GM18868 (cell line): ENCODE measurements around the gene TNFAIP1.
A peak's percentile ranks its signal among the peaks of the same experiment; 100 is the strongest.
"Not testable (repeated sequence)": the region's sequence is repeated elsewhere in the genome, so short reads cannot be mapped to it uniquely, and the experiment has no call there.

Experiments
- ATAC-seq: cut with Tn5 transposase; IDR thresholded peaks from one replicate; pipeline ENCODE4 v1.9.1; 2021; ENCODE audit warnings: mild to moderate bottlenecking, moderate library complexity; ENCODE audit not compliant: unreplicated experiment

TNFAIP1 gene, protein sequence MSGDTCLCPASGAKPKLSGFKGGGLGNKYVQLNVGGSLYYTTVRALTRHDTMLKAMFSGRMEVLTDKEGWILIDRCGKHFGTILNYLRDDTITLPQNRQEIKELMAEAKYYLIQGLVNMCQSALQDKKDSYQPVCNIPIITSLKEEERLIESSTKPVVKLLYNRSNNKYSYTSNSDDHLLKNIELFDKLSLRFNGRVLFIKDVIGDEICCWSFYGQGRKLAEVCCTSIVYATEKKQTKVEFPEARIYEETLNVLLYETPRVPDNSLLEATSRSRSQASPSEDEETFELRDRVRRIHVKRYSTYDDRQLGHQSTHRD

DNA sequence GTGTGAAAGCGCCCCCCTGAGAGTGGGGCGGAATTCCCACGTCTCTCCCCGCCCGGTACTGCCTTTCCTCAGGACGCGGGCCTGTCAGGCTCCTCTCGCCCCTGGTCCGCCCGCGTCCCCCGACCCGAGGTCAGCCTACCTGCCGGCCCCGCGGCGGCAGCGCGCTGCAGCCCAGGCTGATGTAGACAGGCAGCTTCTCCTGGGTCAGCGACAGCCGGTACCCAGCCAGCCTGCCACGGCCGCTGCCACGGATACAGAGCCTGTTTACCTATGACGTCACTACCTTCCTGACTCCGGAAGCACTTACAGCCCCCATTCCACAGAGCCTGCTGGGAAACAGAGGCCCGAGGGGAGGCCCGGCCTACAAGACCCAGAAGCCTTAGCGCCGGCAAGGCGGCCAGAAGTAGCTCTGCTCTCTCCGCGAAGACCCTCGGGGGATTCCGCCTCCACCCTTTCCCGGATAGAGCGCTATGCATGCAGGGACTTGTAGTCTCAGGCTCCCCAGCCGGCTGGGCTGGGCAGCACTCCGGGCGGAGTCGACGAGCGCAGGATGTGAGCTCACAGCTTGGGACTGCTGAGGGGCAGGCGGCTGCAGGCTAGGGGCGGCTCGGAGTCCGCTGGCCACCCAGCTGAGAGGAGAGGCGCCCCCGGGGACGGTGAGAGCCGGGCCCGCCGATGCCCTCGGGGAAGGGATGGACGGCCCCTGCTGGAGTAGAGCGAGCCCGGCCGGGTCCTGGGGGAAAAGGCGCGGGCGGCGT lies at the start of gene TNFAIP1, which contains the start of gene IFT20:
Gene TNFAIP1, plus strand, starts transcription at position 561 of the 758 bp plus-strand sequence. CDS start 3,761 bp downstream, outside the sequence.
Gene IFT20, minus strand, starts transcription at position 272 of the 758 bp plus-strand sequence. CDS start 3,487 bp downstream, outside the sequence.
- peak; percentile 96 for ATAC-seq

DNA sequence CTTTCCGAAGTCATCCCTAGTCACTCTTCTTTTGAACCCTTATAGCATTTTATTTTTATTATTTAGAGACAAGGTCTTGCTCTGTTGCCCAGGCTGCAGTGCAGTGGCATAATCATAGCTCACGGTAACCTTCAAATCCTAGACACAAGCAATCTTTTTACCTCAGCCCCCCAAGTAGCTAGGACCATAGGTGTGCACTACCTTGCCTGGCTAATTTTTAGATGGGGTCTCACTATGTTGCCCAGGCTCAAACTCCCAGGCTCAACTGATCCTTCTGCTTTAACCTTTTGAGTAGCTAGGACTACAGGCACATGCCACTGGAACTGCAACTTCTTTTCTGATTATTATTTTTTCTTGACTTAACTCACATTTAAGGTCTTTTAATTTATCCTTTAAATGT lies 49.6 kb upstream of the TNFAIP1 start:
- no peak for ATAC-seq

DNA sequence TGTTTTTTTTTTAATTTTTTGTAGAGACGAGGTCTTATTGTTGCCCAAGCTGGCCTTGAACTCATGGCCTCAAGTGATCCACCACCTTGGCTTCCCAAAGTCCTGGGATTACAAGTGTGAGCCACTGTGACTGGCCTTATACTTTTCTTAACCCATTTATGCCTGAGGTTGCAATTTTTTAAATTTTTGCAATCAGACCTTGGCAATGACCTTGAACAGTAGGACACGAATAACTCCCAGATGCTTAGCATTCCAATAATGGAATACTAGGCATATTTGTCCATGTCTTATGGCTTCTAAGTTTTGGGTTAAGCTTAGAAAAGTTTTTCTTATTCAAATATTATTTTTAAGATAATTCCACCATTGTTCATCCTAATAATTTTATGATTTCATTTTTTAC lies 44.9 kb upstream of the TNFAIP1 start:
- no peak for ATAC-seq

DNA sequence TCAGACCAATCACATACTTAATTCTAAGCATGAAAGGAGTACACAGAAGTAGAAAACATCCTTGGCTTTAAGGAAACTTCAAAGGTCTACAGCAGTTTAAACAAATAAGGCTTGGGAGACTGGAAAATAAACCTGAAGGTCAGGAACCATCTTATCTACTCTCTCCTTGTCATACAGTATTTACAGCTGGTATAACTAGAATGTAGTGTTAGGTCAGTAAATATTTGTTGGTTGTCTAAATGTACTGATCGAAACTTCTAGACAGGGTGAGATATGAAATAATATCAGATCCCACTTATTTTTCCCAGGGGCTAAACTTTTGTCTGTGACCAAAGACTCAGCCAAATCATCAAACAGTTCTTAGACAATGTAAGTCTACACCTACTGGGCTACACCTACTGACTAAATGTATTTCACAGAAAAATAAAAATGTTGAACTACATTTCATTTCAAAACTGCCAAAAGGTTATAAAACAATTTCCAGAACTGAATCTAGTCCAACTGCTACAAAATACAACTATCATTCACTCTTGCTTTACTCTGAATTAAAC lies 43.7 kb upstream of the TNFAIP1 start:
- ATAC-seq, result no peak

DNA sequence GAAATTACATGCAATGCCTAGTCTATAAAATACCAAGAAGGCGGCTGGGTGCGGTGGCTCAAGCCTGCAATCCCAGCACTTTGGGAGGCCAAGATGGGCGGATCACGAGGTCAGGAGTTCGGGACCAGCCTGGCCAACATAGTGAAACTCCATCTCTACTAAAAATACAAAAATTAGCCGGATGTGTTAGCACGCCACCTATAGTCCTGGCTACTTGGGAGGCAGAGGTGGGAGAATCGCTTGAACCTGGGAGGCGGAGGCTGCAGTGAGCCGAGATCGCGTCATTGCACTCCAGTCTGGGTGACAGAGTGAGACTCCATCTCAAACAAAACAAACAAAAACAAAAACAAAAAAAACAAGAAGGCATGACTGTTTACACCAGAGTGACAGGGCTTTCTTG lies 42.7 kb upstream of the TNFAIP1 start:
- not testable (repeated sequence) for ATAC-seq

DNA sequence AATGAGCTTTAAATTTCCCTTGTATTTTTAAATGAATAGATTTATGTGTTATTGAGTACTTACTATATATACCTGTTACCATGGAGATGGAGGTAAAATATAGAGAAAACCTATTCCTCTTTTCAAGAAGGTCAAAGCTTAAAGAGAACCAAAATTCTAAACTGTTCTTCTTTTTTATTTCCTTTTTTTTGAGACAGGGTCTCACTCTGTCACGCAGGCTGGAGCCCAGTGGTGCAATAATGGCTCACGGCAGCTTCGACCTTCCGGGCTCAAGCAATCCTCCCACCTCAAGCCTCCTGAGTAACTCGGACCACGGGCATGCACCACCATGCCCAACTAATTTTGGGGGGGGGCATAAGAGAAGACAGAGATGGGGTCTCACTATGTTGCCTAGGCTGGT lies 41.6 kb upstream of the TNFAIP1 start:
- ATAC-seq, result no peak

DNA sequence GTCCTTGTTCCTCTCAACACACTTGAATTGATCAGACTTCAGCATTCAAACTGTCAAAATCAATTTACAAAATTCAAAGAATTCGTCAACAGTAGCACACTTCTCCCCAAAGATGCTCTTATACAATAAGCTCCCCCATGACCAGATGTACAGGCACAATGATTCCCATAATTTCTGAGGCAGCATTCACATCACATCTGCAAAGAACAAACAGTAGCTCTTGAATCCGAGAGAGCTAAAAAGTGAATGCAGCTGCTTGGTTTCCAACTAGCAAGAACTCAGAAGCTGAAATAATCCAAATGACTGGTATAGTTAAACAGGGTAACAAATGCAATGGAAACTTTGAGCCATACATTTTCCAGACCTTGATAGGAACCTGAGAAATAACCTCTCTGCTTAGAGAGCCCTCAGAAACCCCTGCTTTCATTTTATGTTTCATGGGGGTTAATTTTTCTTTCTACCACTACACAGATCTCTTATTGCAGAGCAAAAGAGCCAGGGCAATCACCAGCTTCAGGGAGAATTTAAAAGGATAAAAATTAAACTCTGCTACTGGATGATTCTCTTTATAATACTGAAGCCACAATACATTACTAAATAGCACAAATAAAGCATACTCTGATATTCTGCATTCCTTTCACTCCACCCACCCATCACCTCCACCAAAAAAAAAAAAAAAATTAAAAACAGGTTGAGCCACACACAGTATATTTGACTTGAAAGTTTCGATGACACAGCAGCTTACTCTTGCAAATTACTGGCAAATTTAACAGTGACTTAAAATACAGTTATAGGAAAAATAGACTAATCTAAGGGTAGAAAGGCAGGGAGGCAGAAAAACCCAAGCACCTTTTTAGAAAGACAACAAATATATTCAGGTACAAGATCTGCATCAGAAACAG lies 39.6 kb upstream of the TNFAIP1 start:
- ATAC-seq, result no peak

DNA sequence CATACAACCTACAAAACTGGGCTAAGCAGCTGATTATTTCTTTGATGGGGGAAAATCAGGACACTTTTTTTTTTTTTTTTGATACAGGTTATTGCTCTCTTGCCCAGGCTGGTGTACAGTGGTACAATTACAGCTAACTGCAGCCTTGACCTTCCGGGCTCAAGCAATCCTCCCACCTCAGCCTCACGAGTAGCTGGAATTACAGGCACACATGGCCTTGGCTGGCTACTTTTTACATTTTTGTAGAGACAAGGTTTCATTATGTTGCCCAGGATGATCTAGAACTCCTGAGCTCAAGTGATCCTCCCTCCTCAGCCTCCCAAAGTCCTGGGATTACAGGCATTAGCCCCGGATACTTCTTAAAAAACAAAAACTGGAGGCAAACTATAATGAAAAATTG lies 37.1 kb upstream of the TNFAIP1 start:
- no peak for ATAC-seq

DNA sequence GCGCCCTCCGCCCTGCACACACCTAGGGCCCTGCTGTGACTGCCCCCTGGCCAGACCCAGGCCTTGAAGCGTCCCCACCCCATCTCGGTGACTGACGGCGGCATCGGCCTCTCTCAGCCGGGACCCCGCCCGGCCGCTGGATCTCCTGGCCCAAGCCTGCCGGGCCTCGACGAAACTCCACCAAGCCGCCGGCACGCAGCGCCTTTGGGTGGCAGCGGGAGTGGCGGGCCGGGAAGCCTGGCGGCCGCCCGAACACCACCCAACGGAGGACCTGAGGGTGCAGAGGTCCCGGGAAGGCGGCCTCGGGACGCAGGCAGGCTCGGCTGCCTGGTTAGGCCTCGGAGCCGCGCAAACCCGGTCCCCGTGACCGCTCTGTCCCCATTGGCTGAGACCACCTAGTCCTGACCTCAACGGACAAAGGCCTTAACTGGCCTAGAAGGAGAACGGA lies 28.6 kb upstream of the TNFAIP1 start:
- no peak for ATAC-seq

DNA sequence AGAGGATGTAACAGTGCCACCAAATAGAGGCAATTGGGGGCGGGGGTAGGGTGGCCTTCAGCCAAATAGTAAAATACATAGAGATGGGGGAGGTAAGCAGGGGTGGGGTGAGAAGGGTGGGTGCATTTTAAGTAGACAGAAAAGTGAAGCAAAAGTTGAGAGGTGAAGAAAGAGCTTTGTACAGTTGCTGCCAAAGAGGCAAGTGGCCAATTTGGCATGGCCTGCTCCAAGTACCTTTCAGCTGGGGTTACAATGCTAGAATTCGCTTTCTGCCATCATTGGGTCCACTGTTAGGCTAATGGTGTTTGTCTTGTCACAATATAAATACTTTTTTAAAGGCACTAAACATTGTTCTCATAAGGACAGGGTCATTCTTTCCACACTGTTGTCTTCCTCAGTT lies 21.7 kb upstream of the TNFAIP1 start:
- ATAC-seq, result no peak

DNA sequence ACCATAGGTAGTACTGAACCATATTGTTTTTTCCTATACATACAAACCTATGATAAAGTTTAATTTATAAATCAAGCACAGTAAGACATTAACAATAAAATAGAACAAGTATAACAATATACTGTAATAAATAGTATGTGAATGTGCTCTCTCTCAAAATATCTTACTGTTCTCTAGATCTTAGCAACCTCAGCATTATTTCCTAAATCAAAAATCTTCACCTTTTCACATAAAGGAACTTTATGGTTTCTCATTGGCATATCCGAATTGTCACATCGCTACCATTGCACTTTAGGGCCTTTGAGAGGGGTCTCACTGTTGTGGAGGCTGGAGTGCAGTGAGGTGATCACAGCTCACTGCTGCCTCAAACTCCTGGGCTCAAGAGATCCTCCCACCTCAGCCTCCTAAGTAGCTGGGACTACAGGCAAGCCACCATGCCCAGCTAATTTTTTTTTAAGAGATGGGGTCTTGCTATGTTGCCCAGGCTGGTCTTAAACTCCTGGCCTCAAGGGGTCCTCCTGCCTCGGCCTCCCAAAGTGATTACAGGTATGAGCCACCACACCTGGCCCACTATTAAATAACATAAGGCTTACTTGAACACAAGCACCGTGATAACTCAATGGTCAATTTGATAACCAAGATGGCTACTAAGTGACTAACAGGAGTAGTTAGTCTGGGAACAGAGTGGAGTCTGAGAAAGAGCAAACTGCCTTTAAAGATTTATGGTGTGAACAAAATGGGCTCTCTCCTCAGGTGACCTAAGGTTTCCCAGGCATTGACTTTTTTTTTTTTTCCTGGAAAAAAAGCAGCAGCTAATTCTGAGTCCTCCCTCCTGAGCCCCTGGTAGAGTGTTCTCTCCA lies 19.5 kb upstream of the TNFAIP1 start:
- ATAC-seq, result no peak

DNA sequence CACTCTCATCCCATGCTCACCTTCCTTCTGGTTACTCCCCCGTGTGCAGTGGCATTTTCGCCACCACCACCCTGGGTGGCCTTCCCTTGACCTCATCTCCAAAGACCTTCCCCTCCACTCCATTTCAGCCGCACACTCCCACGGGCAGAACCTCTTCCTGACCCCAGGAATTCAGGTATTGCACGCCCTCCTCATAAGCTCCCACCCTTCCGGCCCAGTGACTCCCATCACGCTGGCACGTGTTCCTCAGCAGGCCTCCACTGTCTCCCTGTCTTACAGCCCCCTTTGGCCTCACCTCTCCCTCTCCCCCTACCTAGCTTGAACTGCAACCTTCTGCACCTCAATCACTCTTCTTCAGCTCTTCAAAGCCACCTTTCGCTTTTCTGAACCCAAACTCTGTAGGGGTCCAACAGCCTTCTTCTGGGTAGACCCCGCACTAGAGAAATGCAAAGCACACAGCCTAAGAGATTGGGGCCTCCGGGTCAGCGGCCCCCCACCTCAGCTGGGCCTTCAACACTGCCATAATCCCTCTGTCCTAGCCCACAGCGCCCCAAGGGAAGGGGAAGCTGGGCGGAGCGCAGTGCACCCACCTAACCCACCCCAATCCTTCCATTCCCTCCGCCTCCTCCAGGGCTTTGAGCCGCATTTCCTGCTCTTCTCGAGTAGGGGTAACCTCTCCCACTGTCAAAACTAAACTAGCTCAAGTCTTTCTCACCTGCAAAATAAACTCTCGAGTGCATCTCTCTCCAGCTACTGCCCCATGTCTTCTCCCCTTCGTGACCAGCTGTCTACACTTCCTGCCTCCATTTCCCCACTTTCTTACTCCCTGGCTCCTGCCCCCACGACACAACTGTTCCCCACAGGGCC lies 18.2 kb upstream of the TNFAIP1 start:
- ATAC-seq, result no peak

DNA sequence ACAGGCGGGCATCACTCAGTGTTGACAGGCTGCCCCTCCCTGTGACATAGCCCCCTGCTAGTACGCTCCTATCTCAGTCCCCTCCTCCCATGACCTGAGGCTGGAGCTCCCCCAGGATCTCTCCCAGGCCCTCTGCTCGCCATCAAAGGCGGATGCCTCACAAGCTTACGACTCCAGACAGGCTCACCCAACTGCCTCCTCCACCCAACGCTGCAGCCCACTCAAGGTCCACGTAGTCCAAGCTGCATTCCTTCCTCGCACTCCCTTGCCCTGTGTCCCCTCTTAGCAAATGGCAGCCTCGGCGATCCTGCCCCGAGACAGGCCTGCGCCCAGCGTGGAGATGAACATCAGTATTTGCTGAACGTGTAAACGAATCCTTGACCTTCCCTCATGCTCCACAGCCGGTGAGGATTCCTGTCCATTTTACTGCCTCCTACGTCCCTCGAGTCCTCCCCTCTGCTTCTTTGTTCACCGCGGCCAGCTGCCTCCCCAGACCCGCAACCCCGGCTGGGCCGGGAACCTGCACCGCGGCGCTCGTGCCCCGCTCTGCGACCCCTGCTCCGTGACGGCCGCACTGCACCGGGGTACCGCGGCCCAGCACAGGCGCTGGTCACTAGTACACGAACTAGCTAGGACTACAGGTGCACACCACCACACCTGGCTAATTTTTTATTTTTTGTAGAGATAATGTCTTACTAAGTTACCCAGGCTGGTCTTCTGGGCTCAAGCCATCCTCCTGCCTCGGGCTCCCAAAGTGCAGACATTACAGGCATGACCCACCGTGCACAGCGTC lies 17.4 kb upstream of the TNFAIP1 start:
- ATAC-seq, result peak; percentile 2

DNA sequence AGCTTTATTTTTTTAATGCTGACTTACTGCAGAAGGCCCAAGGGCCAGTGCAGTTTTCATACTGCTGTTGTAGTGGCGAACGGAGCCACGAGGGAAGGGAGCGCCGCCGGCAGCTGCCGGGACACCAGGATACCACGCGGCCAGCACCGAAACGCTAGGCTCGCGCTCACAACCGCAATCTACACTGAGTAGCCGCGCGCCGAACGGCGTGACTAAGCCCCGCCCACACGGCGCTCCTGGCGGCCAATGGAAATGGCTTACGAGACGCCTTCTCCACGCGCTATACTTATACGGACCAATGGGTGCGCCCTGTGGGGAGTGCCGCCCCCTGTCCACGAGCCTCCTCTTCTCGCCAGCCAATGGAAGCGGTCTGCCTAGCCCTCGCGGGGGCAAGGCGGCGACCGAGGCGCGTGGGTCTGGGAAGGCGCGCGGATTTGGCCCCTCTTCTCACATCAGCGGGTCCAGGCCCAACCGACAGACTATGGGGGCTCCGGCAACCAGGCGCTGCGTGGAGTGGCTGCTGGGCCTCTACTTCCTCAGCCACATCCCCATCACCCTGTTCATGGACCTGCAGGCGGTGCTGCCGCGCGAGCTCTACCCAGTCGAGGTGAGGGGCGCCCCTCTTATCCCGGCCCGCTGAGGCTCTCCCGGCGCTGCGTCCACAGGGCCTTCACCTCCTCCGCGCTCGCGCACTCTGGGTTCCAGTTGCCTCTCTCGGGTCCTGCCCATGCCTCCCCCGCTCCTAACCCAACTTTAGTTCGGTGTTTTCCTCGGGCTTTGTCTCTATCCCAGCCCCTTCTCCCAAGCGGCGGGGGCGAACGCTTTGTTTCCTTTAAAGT lies 16.6 kb upstream of the TNFAIP1 start, which contains the start of gene TMEM97:
Gene TMEM97, plus strand, starts transcription at position 442 of the 839 bp plus-strand sequence. Its CDS starts 40 bp downstream, at position 482.
- peak; percentile 96 for ATAC-seq

DNA sequence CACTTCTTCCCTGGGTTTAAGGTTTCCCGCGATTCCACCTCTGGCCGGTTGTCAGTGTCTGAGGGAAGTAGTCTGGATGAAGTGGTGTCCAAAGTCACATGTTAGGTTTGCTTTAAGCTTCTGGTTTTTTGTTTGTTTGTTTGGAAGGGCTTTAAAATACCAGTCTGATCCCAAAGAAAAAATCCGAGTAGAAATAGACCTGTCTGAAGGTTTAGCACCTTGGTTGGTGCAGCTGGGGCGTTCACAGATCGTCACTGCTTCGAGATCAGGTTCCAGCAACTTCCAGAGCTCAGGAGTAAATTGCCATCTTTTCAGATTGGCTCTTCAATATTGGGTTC lies 16.0 kb upstream of the TNFAIP1 start:
- ATAC-seq, result no peak

DNA sequence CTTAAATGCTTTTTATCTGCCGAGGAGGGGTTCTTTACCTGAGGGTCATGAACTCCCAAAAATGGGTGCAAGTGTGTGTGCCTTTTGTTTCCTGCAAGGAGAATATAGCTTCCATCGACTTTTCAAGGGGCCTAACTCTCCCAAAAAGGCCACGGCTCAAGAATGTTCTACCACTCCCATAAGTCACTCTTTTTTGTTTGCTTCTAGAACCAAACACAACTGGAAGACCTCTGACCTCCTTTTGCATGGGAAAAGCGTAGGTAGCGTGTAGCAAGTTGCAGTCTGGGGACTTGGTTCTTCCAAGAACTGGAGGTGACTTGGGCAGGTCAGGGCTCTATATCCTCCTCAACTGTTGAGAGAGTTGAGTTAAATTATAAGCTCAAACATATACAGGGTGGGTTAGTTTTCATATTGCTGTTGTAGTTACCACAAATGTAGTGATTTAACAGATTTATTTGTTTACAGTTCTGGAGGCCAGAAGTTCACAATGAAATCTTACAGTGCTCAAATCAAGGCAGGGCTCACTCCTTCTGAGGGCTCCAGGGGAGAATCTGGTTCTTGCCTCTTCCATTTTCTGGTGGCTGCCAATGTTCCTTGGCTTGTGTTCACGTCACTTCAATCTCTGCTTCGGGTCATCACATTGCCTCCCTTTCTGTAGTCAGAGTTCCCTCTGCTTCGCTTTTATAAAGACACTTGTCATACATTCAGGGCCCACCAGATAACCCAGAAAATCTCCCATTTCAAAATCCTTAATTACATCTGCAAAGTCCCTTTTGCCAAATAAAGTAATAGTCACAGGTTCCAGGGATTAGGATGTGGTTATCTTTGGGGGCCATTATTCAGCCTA lies 15.1 kb upstream of the TNFAIP1 start:
- no peak for ATAC-seq
